A673 (cell line): ENCODE data around the gene NLGN3.

Experiments
- EZH2 ChIP-seq: fragments of 200-600 bp; sonication (generic); IDR thresholded peaks from 2 replicates; pipeline ENCODE4 v1.6.1; 2017; ENCODE audit warnings: borderline replicate concordance, low read depth, mild to moderate bottlenecking, mixed read lengths, antibody characterized with exemption, low read length; ENCODE audit not compliant: poor library complexity, severe bottlenecking
- TF ChIP-seq, protein P1 (sequence below): fragments of 300-800, 200-600 bp; sonication (generic); conservative IDR thresholded peaks from 2 replicates; pipeline ENCODE4 v1.5.1; 2017; ENCODE audit warnings: low read depth, mild to moderate bottlenecking, antibody characterized with exemption, low read length, moderate library complexity, mixed read lengths

DNA sequence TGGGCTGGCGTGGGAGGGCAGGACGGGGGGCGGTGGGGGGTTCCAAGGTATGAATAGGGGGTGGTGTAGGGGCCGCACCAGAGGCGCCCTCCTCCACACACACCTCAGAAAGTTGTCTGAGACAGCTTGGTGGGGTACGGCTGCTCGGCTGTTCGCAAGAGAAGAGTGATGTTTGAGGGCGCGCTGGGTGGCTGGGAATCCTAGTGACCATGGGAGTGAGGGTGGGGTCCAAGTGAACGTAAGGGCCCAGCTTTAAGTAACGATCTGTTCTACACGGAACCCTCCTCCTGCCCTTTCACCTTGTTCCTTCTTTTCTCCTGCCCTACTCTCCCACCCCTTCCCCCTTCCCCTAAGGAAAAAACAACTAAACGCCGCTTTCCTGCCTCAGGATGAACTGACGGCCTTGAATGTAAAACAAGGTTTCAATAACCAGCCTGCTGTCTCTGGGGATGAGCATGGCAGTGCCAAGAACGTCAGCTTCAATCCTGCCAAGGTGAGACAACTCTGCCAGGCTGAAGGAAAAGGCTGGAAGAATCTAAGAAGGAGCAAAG lies 25.6 kb upstream of the NLGN3 start:
- TF ChIP-seq, protein P1, sequence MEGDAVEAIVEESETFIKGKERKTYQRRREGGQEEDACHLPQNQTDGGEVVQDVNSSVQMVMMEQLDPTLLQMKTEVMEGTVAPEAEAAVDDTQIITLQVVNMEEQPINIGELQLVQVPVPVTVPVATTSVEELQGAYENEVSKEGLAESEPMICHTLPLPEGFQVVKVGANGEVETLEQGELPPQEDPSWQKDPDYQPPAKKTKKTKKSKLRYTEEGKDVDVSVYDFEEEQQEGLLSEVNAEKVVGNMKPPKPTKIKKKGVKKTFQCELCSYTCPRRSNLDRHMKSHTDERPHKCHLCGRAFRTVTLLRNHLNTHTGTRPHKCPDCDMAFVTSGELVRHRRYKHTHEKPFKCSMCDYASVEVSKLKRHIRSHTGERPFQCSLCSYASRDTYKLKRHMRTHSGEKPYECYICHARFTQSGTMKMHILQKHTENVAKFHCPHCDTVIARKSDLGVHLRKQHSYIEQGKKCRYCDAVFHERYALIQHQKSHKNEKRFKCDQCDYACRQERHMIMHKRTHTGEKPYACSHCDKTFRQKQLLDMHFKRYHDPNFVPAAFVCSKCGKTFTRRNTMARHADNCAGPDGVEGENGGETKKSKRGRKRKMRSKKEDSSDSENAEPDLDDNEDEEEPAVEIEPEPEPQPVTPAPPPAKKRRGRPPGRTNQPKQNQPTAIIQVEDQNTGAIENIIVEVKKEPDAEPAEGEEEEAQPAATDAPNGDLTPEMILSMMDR = no peak
- TF ChIP-seq EZH2 = no peak
